ENCODE data around the gene SELENON. TPM values are rescaled to one million over a fixed set of nuclear protein-coding genes. Genes with fewer than 3 reads are reported as not detected.
"Not testable (repeated sequence)": the region's sequence is repeated elsewhere in the genome, so short reads cannot be mapped to it uniquely, and the experiment has no call there.

The SELENON gene
- polyA plus RNA-seq, 4 donors: 4.7 to 52.9 (median 22.2) TPM

DNA sequence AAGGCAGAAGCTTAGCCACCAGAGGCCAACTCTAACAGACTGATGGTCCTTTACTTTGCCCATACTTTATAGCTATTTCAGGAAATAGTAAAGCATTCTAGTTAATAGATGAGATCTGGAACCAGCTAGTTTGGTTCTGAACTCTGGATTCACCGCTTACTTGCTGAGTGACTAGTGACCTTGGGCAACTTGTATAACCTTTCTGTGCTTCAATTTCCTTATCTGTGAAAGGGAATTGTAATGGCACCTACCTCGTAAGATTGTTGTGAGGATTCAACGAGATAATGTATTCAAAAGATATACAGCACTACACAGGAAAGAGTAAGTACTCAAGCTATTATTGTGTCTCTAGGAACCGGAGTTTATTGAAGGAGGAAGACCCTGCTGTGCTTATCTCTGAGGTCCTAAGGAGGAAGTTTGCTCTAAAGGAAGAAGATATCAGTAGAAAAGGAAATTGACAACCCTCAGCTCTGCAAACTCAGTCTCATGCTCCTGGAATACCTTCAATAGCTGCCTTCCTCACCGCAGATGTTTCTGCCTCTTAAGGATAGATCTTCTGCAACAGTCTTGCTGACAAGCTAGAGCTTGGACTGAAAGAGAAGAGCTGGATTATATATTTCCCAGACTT, 31.7 kb downstream of the SELENON start:
- H3K27ac ChIP-seq (ENCODE audit: low read depth in 1 of 3, low read length in 2 of 3): peak overlapping the region in 2 of 3 donors; percentile 35 to 50
- no peaks in the 10 kb centered on the region for H3K27me3 ChIP-seq (ENCODE audit: control insufficient read depth in 3 of 3, insufficient read depth in 3 of 3, low read length in 3 of 3)
- no peak for FAIRE-seq
- no peak overlapping the region for H3K4me3 ChIP-seq (ENCODE audit: low read depth in 1 of 3, low read length in 3 of 3)
- 23 to 48% (median 31%) methylated on average over 5 of the region's 5 CpGs for WGBS, 3 donors
- DNase-seq: peak in 1 of 2 donors; percentile 54
- H3K36me3 ChIP-seq (ENCODE audit: control insufficient read depth in 3 of 3, insufficient read depth in 2 of 3, low read depth in 1 of 3, low read length in 3 of 3): peaks cover 19 to 49% (median 26%) of the 10 kb centered on the region in 3 donors
- no peaks in the 10 kb centered on the region for H3K9me3 ChIP-seq (ENCODE audit: control insufficient read depth in 2 of 2, insufficient read depth in 1 of 2, low read depth in 1 of 2, low read length in 1 of 2)
- peaks cover 0 to 15% (median 3%) of the 10 kb centered on the region in 3 donors for H3K4me1 ChIP-seq (ENCODE audit: control insufficient read depth in 3 of 3, insufficient read depth in 2 of 3, low read depth in 1 of 3, low read length in 2 of 3)

DNA sequence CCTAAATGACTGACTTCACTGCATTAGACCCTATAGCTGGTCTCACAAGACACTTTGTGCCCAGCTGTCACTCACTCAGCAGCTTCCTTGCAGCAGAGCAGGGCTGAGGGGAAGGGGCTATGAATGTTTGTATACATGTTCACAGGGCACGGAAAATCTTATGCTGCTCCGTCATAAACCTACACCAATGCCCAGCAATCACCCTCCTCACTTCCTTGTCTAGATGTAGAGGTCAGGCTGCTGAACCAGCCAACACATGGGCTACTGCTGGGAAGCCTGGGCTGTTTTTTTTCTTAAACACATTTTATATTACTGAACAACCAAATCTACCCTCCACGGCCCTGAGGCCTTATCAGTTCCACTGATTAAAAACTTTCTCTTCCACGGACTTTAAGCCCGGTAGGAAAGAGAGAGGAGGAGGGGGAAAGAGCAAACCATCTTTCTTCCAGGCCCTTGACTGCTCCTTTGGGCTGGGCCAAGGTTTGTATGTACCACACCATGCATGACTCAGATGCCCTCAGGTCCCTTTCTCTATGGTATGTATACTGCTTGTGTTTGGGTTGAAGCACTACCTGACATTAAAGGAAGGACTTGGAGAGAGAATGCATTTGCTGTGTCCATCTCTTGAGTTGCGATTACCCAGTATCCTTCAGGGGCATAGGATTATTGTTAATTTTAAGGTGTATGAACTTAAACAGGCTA, 32.5 kb downstream of the SELENON start:
- Histone ChIP-seq H3K27ac (ENCODE audit: low read depth in 1 of 3, low read length in 2 of 3) (peak overlapping the region in 2 of 3 donors; percentile 35 to 50), H3K9me3 (ENCODE audit: control insufficient read depth in 2 of 2, insufficient read depth in 1 of 2, low read depth in 1 of 2, low read length in 1 of 2) (no peaks in the 10 kb centered on the region), H3K27me3 (ENCODE audit: control insufficient read depth in 3 of 3, insufficient read depth in 3 of 3, low read length in 3 of 3) (no peaks in the 10 kb centered on the region), H3K4me1 (ENCODE audit: control insufficient read depth in 3 of 3, insufficient read depth in 2 of 3, low read depth in 1 of 3, low read length in 2 of 3) (peaks cover 0 to 15% (median 3%) of the 10 kb centered on the region in 3 donors), H3K36me3 (ENCODE audit: control insufficient read depth in 3 of 3, insufficient read depth in 2 of 3, low read depth in 1 of 3, low read length in 3 of 3) (peaks cover 18 to 43% (median 26%) of the 10 kb centered on the region in 3 donors), H3K4me3 (ENCODE audit: low read depth in 1 of 3, low read length in 3 of 3) (no peak overlapping the region)
- no peak for FAIRE-seq
- 23 to 67% (median 45%) methylated on average over 6 of the region's 6 CpGs for WGBS, 3 donors
- peak; percentile 61 to 93 for DNase-seq

DNA sequence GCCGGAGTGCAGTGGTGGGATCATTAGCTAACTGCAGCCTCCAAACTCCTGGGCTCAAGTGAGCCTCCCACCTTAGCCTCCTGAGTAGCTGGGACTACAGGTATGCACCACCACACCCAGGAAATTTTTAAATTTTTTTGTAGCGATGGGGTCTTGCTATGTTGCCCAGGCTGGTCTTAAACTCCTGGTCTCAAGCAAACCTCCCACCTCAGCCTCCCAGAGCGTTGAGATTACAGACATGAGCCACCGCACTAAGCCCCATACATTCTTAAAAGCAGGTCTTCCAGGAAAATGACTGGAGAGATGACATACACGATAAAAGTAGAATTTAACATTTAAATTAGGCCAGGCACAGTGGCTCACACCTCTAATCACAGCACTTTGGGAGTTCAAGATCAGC, 33.2 kb downstream of the SELENON start:
- DNase-seq: no peak
- no peaks in the 10 kb centered on the region for H3K9me3 ChIP-seq (ENCODE audit: control insufficient read depth in 2 of 2, insufficient read depth in 1 of 2, low read depth in 1 of 2, low read length in 1 of 2)
- WGBS, 3 donors: 94 to 97% (median 97%) methylated on average over 5 of the region's 5 CpGs
- H3K4me1 ChIP-seq (ENCODE audit: control insufficient read depth in 3 of 3, insufficient read depth in 2 of 3, low read depth in 1 of 3, low read length in 2 of 3): peaks cover 0 to 15% (median 3%) of the 10 kb centered on the region in 3 donors
- no peak for FAIRE-seq
- H3K36me3 ChIP-seq (ENCODE audit: control insufficient read depth in 3 of 3, insufficient read depth in 2 of 3, low read depth in 1 of 3, low read length in 3 of 3): peaks cover 18 to 38% (median 26%) of the 10 kb centered on the region in 3 donors
- H3K4me3 ChIP-seq (ENCODE audit: low read depth in 1 of 3, low read length in 3 of 3): no peak overlapping the region
- H3K27ac ChIP-seq (ENCODE audit: low read depth in 1 of 3, low read length in 2 of 3): peak overlapping the region in 1 of 3 donors; percentile 71
- H3K27me3 ChIP-seq (ENCODE audit: control insufficient read depth in 3 of 3, insufficient read depth in 3 of 3, low read length in 3 of 3): no peaks in the 10 kb centered on the region

DNA sequence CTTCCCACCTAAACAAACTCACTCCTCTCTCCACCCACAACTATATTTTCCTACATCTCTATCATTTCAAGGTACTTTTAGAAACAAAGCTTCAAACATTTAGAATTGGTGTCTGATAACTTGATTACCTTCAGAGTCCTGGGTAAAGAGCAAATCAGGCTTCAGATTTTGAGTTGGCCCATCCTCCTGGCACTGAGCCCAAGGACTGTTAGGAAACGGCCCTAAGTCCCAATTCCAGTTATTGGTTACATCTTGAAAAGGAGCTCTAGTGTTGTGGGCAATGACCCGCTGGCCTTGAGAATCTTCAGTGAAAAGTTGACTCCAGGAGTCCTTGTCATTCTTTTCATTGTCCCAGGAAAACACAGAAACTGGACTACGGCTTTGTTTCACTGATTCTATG, 34.9 kb downstream of the SELENON start:
- Histone ChIP-seq H3K9me3 (ENCODE audit: control insufficient read depth in 2 of 2, insufficient read depth in 1 of 2, low read depth in 1 of 2, low read length in 1 of 2) (peaks cover 0 to 3% of the 10 kb centered on the region in 2 donors), H3K4me1 (ENCODE audit: control insufficient read depth in 3 of 3, insufficient read depth in 2 of 3, low read depth in 1 of 3, low read length in 2 of 3) (peaks cover 0 to 15% (median 3%) of the 10 kb centered on the region in 3 donors), H3K4me3 (ENCODE audit: low read depth in 1 of 3, low read length in 3 of 3) (no peak overlapping the region), H3K36me3 (ENCODE audit: control insufficient read depth in 3 of 3, insufficient read depth in 2 of 3, low read depth in 1 of 3, low read length in 3 of 3) (peaks cover 11 to 24% (median 17%) of the 10 kb centered on the region in 3 donors), H3K27me3 (ENCODE audit: control insufficient read depth in 3 of 3, insufficient read depth in 3 of 3, low read length in 3 of 3) (no peaks in the 10 kb centered on the region), H3K27ac (ENCODE audit: low read depth in 1 of 3, low read length in 2 of 3) (no peak overlapping the region)
- WGBS, 3 donors: 60 to 71% (median 68%) methylated on average over 3 of the region's 3 CpGs
- DNase-seq (no peak), FAIRE-seq (no peak)

DNA sequence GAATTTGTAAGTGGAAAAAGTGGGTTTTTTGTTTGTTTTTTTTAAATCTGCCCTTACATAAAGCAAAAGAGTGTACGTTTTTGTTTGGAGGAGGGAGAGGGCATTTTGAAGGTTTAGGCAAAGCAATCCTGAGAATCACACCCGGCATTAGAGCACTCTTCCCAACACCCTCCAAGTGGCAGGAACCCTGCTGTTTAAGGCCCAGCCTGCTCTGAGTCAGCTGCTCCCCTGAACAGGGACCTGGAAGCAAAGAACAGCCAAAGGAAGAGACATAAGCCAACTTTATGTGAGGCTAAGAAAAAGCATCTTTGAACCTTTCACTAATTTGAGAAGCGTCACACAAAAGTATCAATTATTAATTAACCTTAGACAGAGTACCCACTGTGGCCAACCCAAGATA, 36.7 kb downstream of the SELENON start:
- no peak overlapping the region for H3K27ac ChIP-seq (ENCODE audit: low read depth in 1 of 3, low read length in 2 of 3)
- peaks cover 0 to 18% (median 8%) of the 10 kb centered on the region in 3 donors for H3K36me3 ChIP-seq (ENCODE audit: control insufficient read depth in 3 of 3, insufficient read depth in 2 of 3, low read depth in 1 of 3, low read length in 3 of 3)
- H3K9me3 ChIP-seq (ENCODE audit: control insufficient read depth in 2 of 2, insufficient read depth in 1 of 2, low read depth in 1 of 2, low read length in 1 of 2): peaks cover 0 to 3% of the 10 kb centered on the region in 2 donors
- H3K27me3 ChIP-seq (ENCODE audit: control insufficient read depth in 3 of 3, insufficient read depth in 3 of 3, low read length in 3 of 3): no peaks in the 10 kb centered on the region
- H3K4me1 ChIP-seq (ENCODE audit: control insufficient read depth in 3 of 3, insufficient read depth in 2 of 3, low read depth in 1 of 3, low read length in 2 of 3): peaks cover 0 to 13% (median 3%) of the 10 kb centered on the region in 3 donors
- H3K4me3 ChIP-seq (ENCODE audit: low read depth in 1 of 3, low read length in 3 of 3): no peak overlapping the region
- 82 to 90% (median 83%) methylated on average over 3 of the region's 3 CpGs for WGBS, 3 donors
- no peak for DNase-seq
- FAIRE-seq: no peak

DNA sequence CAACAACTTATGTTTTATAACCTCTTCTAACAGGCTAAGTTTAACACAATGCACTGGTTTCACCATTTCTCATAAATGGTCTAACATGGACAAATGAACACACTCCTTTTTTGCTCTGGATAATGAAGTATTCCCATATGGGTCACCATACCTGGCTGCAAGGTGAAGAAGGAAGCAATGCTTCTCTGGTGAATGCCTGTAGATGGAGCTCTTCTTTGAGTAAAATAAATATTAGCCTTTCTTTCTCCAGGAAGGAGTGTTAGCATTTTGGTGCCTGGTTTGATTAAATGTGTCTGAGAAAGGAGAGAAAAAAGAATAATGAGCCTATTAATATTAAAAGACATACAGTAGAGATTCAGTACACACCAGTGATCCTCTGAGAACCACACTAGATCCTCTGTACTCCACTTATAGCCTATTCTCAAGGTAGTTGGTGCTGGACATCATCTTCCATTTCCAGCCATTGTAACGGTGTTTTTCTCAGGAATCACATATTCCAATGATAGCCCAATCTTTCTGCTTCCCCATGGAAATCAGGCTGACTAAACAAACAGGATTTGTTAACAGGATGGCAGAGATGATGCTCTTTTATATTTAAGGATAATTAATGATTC, 37.4 kb downstream of the SELENON start:
- no peaks in the 10 kb centered on the region for H3K27me3 ChIP-seq (ENCODE audit: control insufficient read depth in 3 of 3, insufficient read depth in 3 of 3, low read length in 3 of 3)
- peaks cover 0 to 15% (median 8%) of the 10 kb centered on the region in 3 donors for H3K36me3 ChIP-seq (ENCODE audit: control insufficient read depth in 3 of 3, insufficient read depth in 2 of 3, low read depth in 1 of 3, low read length in 3 of 3)
- peaks cover 0 to 7% (median 3%) of the 10 kb centered on the region in 3 donors for H3K4me1 ChIP-seq (ENCODE audit: control insufficient read depth in 3 of 3, insufficient read depth in 2 of 3, low read depth in 1 of 3, low read length in 2 of 3)
- H3K27ac ChIP-seq (ENCODE audit: low read depth in 1 of 3, low read length in 2 of 3): no peak overlapping the region
- no peak overlapping the region for H3K4me3 ChIP-seq (ENCODE audit: low read depth in 1 of 3, low read length in 3 of 3)
- H3K9me3 ChIP-seq (ENCODE audit: control insufficient read depth in 2 of 2, insufficient read depth in 1 of 2, low read depth in 1 of 2, low read length in 1 of 2): peaks cover 0 to 3% of the 10 kb centered on the region in 2 donors
- WGBS, 3 donors: 71 to 81% (median 73%) methylated on average over 1 of the region's 1 CpG
- FAIRE-seq (no peak), DNase-seq (peak; percentile 51 to 60)

DNA sequence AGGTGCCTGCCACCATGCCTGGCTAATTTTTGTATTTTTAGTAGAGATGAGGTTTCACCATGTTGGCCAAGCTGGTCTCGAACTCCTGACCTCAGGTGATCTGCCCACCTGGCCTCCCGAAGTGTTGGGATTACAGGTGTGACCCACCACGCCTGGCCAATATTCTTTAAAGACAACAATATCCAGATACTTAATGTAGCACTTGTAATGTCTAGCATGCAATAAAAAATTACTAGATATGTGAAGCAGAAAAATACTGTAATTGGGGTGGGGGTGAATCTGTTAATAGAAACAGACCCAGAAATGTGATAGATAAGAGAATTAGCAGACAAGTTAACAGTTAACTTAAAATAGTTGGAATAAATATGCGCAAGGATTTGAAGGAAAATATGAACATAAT, 39.8 kb downstream of the SELENON start:
- not testable (repeated sequence) for DNase-seq; H3K27ac ChIP-seq (ENCODE audit: low read depth in 1 of 3, low read length in 2 of 3); H3K27me3 ChIP-seq (ENCODE audit: control insufficient read depth in 3 of 3, insufficient read depth in 3 of 3, low read length in 3 of 3); H3K9me3 ChIP-seq (ENCODE audit: control insufficient read depth in 2 of 2, insufficient read depth in 1 of 2, low read depth in 1 of 2, low read length in 1 of 2); H3K4me1 ChIP-seq (ENCODE audit: control insufficient read depth in 3 of 3, insufficient read depth in 2 of 3, low read depth in 1 of 3, low read length in 2 of 3); H3K4me3 ChIP-seq (ENCODE audit: low read depth in 1 of 3, low read length in 3 of 3); H3K36me3 ChIP-seq (ENCODE audit: control insufficient read depth in 3 of 3, insufficient read depth in 2 of 3, low read depth in 1 of 3, low read length in 3 of 3); FAIRE-seq
- WGBS, 3 donors: 95 to 97% (median 96%) methylated on average over 4 of the region's 4 CpGs

DNA sequence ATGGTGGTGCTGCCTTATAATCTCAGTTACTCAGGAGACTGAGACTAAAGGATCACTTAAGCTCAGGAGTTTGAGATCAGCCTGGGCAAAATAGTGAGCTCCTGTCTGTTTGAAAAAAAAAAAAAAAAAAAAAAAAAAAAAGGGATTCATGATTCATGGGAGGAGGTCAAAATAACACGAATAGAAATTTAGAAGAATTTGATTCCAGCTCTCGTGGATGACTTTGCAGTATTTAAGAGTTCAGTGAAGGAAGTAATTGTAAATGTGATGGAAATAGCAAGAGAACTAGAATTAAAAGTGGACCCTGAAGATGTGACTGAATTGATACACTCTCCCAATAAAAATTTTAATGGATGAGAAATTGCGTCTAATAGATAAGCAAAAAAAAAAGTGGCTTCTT, 43.5 kb downstream of the SELENON start:
- 90 to 92% (median 91%) methylated on average over 3 of the region's 3 CpGs for WGBS, 3 donors
- Histone ChIP-seq H3K4me3 (ENCODE audit: low read depth in 1 of 3, low read length in 3 of 3) (no peak overlapping the region), H3K4me1 (ENCODE audit: control insufficient read depth in 3 of 3, insufficient read depth in 2 of 3, low read depth in 1 of 3, low read length in 2 of 3) (no peaks in the 10 kb centered on the region), H3K27ac (ENCODE audit: low read depth in 1 of 3, low read length in 2 of 3) (no peak overlapping the region), H3K9me3 (ENCODE audit: control insufficient read depth in 2 of 2, insufficient read depth in 1 of 2, low read depth in 1 of 2, low read length in 1 of 2) (peaks cover 0 to 3% of the 10 kb centered on the region in 2 donors), H3K36me3 (ENCODE audit: control insufficient read depth in 3 of 3, insufficient read depth in 2 of 3, low read depth in 1 of 3, low read length in 3 of 3) (no peaks in the 10 kb centered on the region), H3K27me3 (ENCODE audit: control insufficient read depth in 3 of 3, insufficient read depth in 3 of 3, low read length in 3 of 3) (no peaks in the 10 kb centered on the region)
- FAIRE-seq: no peak
- no peak for DNase-seq

Measured in small intestine (tissue), 7 donors.